Measurements from ENCODE around the gene KLHL25. TPM values are rescaled to one million over a fixed set of nuclear protein-coding genes. Genes with fewer than 3 reads are reported as not detected.
A peak's percentile ranks its signal among the peaks of the same experiment; 100 is the strongest.

Gene KLHL25
- total RNA-seq, 1 experiment from 2014 or later, result 16.0 TPM

- CTCF ChIA-PET, result interaction anchor here (0.5 kb wide), 1 partner anchor 197 kb away, joined by 6 read pairs; no protein-coding TSS in a partner anchor
- Mint-ChIP-seq H3K9me3 (ENCODE audit: low read depth, unreplicated experiment) (peaks cover 5% of the 10 kb centered on the region), H3K27ac (ENCODE audit: unreplicated experiment) (no peak overlapping the region), H3K4me1 (ENCODE audit: low read depth, unreplicated experiment) (no peaks in the 10 kb centered on the region), H3K27me3 (ENCODE audit: unreplicated experiment) (no peaks in the 10 kb centered on the region), H3K4me3 (ENCODE audit: low read depth, unreplicated experiment) (no peak overlapping the region), H3K36me3 (ENCODE audit: insufficient read depth, unreplicated experiment) (peaks cover 78% of the 10 kb centered on the region)
- no TSS peak for BruUV-seq (replicated peaks)
- no peak for DNase-seq
- intact Hi-C loops (cut with micrococcal nuclease; ENCODE audit: unreplicated experiment), result loop anchor here (10.0 kb wide), 1 partner anchor 439 kb away; no protein-coding TSS in a partner anchor
- TF ChIP-seq, protein P1, sequence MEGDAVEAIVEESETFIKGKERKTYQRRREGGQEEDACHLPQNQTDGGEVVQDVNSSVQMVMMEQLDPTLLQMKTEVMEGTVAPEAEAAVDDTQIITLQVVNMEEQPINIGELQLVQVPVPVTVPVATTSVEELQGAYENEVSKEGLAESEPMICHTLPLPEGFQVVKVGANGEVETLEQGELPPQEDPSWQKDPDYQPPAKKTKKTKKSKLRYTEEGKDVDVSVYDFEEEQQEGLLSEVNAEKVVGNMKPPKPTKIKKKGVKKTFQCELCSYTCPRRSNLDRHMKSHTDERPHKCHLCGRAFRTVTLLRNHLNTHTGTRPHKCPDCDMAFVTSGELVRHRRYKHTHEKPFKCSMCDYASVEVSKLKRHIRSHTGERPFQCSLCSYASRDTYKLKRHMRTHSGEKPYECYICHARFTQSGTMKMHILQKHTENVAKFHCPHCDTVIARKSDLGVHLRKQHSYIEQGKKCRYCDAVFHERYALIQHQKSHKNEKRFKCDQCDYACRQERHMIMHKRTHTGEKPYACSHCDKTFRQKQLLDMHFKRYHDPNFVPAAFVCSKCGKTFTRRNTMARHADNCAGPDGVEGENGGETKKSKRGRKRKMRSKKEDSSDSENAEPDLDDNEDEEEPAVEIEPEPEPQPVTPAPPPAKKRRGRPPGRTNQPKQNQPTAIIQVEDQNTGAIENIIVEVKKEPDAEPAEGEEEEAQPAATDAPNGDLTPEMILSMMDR (IDR thresholded peaks at IDR 0.05; ENCODE audit: unreplicated experiment), result no peak
These were observed 61.3 kb downstream of the KLHL25 start for GRCh38 chr15:85733416-85733815.

DNA sequence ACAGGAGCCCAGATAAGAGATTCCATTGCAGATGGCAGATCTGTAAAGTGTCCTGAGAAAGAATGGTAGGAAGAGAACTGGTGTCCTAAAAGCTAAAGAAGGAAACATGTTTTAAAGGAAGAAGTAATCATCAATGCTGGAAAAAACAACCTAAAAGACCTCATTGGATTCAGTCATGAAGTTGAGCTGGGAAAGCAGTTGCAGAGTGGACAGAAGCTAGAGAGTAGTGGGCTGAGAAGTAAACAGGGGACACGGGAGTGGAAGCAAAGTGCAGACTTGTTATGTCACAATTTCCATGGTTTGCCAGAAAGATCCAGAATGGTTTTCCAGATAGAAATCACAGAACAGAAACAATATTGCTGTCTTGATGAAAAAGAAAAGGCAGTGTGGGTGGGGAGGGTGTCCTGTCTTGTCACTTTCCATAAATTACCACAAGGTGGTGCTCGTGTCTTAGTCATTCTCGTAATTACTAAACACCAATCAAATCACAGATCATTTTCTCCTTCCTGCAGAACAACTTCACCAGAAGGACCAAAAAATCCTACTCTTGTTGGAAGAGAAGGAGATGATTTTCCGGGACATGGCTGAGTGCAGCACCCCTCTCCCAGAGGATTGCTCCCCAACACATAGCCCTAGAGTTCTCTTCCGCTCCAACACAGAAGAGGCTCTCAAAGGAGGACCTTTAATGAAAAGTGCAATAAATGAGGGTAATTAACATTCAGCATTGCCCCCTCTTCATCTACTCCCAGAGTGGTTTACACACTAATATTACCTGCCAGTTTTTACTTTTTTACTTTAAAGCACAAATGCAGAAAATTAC, 64.5 kb downstream of the KLHL25 start:
- Mint-ChIP-seq H3K4me1 (ENCODE audit: low read depth, unreplicated experiment) (no peaks in the 10 kb centered on the region), H3K9me3 (ENCODE audit: low read depth, unreplicated experiment) (peaks cover 5% of the 10 kb centered on the region), H3K27ac (ENCODE audit: unreplicated experiment) (no peak overlapping the region), H3K27me3 (ENCODE audit: unreplicated experiment) (no peaks in the 10 kb centered on the region), H3K4me3 (ENCODE audit: low read depth, unreplicated experiment) (no peak overlapping the region), H3K36me3 (ENCODE audit: insufficient read depth, unreplicated experiment) (peaks cover 62% of the 10 kb centered on the region)
- peak; percentile 64 for DNase-seq
- intact Hi-C loops (cut with micrococcal nuclease; ENCODE audit: unreplicated experiment), result loop anchor here (1.0 to 10.0 kb wide), 4 partner anchors 71 to 435 kb away; no protein-coding TSS in a partner anchor
- CTCF ChIA-PET, result interaction anchor here (1.1 to 1.6 kb wide), 3 partner anchors 65 to 110 kb away, joined by 3 to 8 read pairs (median 4); partner anchors contain the start of gene KLHL25
- TF ChIP-seq, protein P1 (IDR thresholded peaks at IDR 0.05; ENCODE audit: unreplicated experiment), result peak; percentile 70
- BruUV-seq (replicated peaks), result no TSS peak

- Mint-ChIP-seq H3K9me3 (ENCODE audit: low read depth, unreplicated experiment) (no peaks in the 10 kb centered on the region), H3K27ac (ENCODE audit: unreplicated experiment) (no peak overlapping the region), H3K27me3 (ENCODE audit: unreplicated experiment) (no peaks in the 10 kb centered on the region)
These were observed 67.7 kb downstream of the KLHL25 start for GRCh38 chr15:85727068-85727467.

GRCh38 chr15:85726454-85726853, 68.3 kb downstream of the KLHL25 start:
- Mint-ChIP-seq H3K9me3 (ENCODE audit: low read depth, unreplicated experiment) (no peaks in the 10 kb centered on the region), H3K4me1 (ENCODE audit: low read depth, unreplicated experiment) (no peaks in the 10 kb centered on the region), H3K36me3 (ENCODE audit: insufficient read depth, unreplicated experiment) (peaks cover 43% of the 10 kb centered on the region), H3K4me3 (ENCODE audit: low read depth, unreplicated experiment) (no peak overlapping the region), H3K27ac (ENCODE audit: unreplicated experiment) (no peak overlapping the region), H3K27me3 (ENCODE audit: unreplicated experiment) (no peaks in the 10 kb centered on the region)
- CTCF ChIA-PET, result no interaction called here
- TF ChIP-seq, protein P1 (IDR thresholded peaks at IDR 0.05; ENCODE audit: unreplicated experiment), result no peak
- intact Hi-C loops (cut with micrococcal nuclease; ENCODE audit: unreplicated experiment), result no loop called here
- DNase-seq, result no peak
- BruUV-seq (replicated peaks), result no TSS peak

More at GRCh38 chr15:85727068-85727467, 67.7 kb downstream of the KLHL25 start:
- H3K36me3 Mint-ChIP-seq (ENCODE audit: insufficient read depth, unreplicated experiment), result peaks cover 47% of the 10 kb centered on the region
- no peak for DNase-seq
- CTCF ChIA-PET, result no interaction called here
- no TSS peak for BruUV-seq (replicated peaks)
- no peaks in the 10 kb centered on the region for H3K4me1 Mint-ChIP-seq (ENCODE audit: low read depth, unreplicated experiment)
- H3K4me3 Mint-ChIP-seq (ENCODE audit: low read depth, unreplicated experiment), result no peak overlapping the region
- intact Hi-C loops (cut with micrococcal nuclease; ENCODE audit: unreplicated experiment), result no loop called here
- TF ChIP-seq, protein P1 (IDR thresholded peaks at IDR 0.05; ENCODE audit: unreplicated experiment), result no peak
